Right renal cortex interstitium (tissue), 3 donors: ENCODE data around the gene FAN1. TPM values are rescaled to one million over a fixed set of nuclear protein-coding genes. Genes with fewer than 3 reads are reported as not detected.

Experiments used
- polyA plus RNA-seq, 3 donors: library from polyadenylated mRNA; unstranded; fragments of 120-200 nt; gene quantifications; one replicate each; pipeline ENCODE4 v1.2.1, GENCODE V29; 2013; ENCODE audit not compliant: insufficient read length in 3 of 3

The FAN1 gene
- polyA plus RNA-seq, 3 donors: 27.2 to 30.8 (median 29.8) TPM

Other genes with a start within 250 kb of the FAN1 start
- gene MTMR10, start 87.7 kb downstream of the FAN1 start, polyA plus RNA-seq: 10 to 100 TPM; 54.8 to 58.9 (median 55.9) TPM
- under 1 TPM; 0.18 to 0.54 (median 0.24) TPM for gene TRPM1, start 197.8 kb downstream of the FAN1 start, polyA plus RNA-seq